Cardiac fibroblast (primary cell): ENCODE data around the gene HSF5.

Experiments
- DNase-seq, 2 donors: peaks; one replicate each; pipeline versions ENCODE4 v3.0.0 to v3.0.0-alpha.2; 2010; ENCODE audit warnings: low read depth in 2 of 2
- H3K4me3 ChIP-seq, 2 donors: replicated peaks in 1 of 2; 1 replicate in 1 of 2; 2 replicates in 1 of 2; pipeline ENCODE4 v1.5.1; 2011; ENCODE audit warnings: low read depth in 2 of 2, low read length in 2 of 2, mild to moderate bottlenecking in 2 of 2, moderate library complexity in 1 of 2
- CTCF ChIP-seq: IDR thresholded peaks from one replicate; pipeline ENCODE4 v1.5.1; 2011; ENCODE audit warnings: low read depth, mild to moderate bottlenecking, low read length, inconsistent platforms

The HSF5 gene

GRCh38 chr17:58383892-58384462, 104.2 kb downstream of the HSF5 start:
- no peak for DNase-seq
- TF ChIP-seq CTCF: no peak
- H3K4me3 ChIP-seq: no peak overlapping the region

- no peak overlapping the region for H3K4me3 ChIP-seq
- TF ChIP-seq CTCF: no peak
- DNase-seq: no peak
These were observed 105.4 kb downstream of the HSF5 start for GRCh38 chr17:58382872-58383242.

- H3K4me3 ChIP-seq: no peak overlapping the region
- no peak for TF ChIP-seq CTCF
These were observed 105.9 kb downstream of the HSF5 start for GRCh38 chr17:58382108-58382871.

GRCh38 chr17:58381124-58382035, 106.8 kb downstream of the HSF5 start:
- no peak for TF ChIP-seq CTCF
- peak in 1 of 2 donors; percentile 25 for DNase-seq
- H3K4me3 ChIP-seq: no peak overlapping the region

More at GRCh38 chr17:58382108-58382871, 105.9 kb downstream of the HSF5 start:
- no peak for DNase-seq

GRCh38 chr17:58380207-58381123, 107.7 kb downstream of the HSF5 start:
- no peak overlapping the region for H3K4me3 ChIP-seq
- TF ChIP-seq CTCF: no peak
- no peak for DNase-seq

- H3K4me3 ChIP-seq: no peak overlapping the region
- DNase-seq: no peak
- no peak for TF ChIP-seq CTCF
These were observed 108.7 kb downstream of the HSF5 start for GRCh38 chr17:58379511-58379824.
